ENCODE data around the gene SKIL. TPM values are rescaled to one million over a fixed set of nuclear protein-coding genes. Genes with fewer than 3 reads are reported as not detected.

SKIL gene
- polyA plus RNA-seq, 1 donor = 59.1 TPM

- Histone ChIP-seq H3K27ac (ENCODE audit: low read length) (no peak overlapping the region), H3K4me3 (ENCODE audit: low read length) (no peak overlapping the region), H3K4me1 (ENCODE audit: control insufficient read depth, insufficient read depth, low read length) (peaks cover 4% of the 10 kb centered on the region), H3K9me3 (ENCODE audit: control insufficient read depth, low read depth, low read length) (no peaks in the 10 kb centered on the region), H3K36me3 (ENCODE audit: control insufficient read depth, insufficient read depth, low read length) (no peaks in the 10 kb centered on the region), H3K27me3 (ENCODE audit: control insufficient read depth, insufficient read depth, low read length) (no peaks in the 10 kb centered on the region)
- 86% methylated on average over 4 of the region's 12 CpGs for WGBS (ENCODE audit: insufficient coverage, low lambda C conversion rate)
- no peak for DNase-seq
Observed at GRCh38 chr3:170346481-170347392, 10.8 kb upstream of the SKIL start.

- Histone ChIP-seq H3K4me1 (ENCODE audit: control insufficient read depth, insufficient read depth, low read length) (peaks cover 7% of the 10 kb centered on the region), H3K27me3 (ENCODE audit: control insufficient read depth, insufficient read depth, low read length) (no peaks in the 10 kb centered on the region), H3K9me3 (ENCODE audit: control insufficient read depth, low read depth, low read length) (no peaks in the 10 kb centered on the region), H3K4me3 (ENCODE audit: low read length) (no peak overlapping the region), H3K36me3 (ENCODE audit: control insufficient read depth, insufficient read depth, low read length) (no peaks in the 10 kb centered on the region), H3K27ac (ENCODE audit: low read length) (no peak overlapping the region)
- 75% methylated on average over 2 of the region's 8 CpGs for WGBS (ENCODE audit: insufficient coverage, low lambda C conversion rate)
- no peak for DNase-seq
Observed at GRCh38 chr3:170350515-170351413, 6.8 kb upstream of the SKIL start.

DNA sequence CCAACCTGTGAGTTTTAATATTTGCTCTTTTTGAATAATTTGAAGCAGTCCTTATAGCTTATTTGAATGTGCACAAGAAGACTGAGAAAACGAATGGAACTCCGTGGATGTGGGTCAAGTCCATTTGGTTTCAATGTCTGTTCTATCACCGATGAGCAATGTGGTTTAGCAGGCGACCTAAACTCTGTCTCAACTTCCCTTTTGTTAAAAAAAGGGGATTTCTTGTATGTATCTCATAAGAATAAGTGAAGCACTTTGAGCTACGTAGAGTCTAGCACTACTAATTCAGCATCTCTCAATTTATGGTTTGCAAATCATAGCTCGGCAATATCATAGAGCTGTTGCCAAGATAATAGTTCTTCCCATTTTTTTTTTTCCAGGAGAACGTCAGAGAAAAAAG lies 4.6 kb upstream of the SKIL start:
- DNase-seq = no peak
- WGBS (ENCODE audit: insufficient coverage, low lambda C conversion rate) = 93% methylated on average over 3 of the region's 7 CpGs
- no peaks in the 10 kb centered on the region for H3K36me3 ChIP-seq (ENCODE audit: control insufficient read depth, insufficient read depth, low read length)
- H3K4me3 ChIP-seq (ENCODE audit: low read length) = no peak overlapping the region
- peaks cover 7% of the 10 kb centered on the region for H3K4me1 ChIP-seq (ENCODE audit: control insufficient read depth, insufficient read depth, low read length)
- H3K9me3 ChIP-seq (ENCODE audit: control insufficient read depth, low read depth, low read length) = no peaks in the 10 kb centered on the region
- no peaks in the 10 kb centered on the region for H3K27me3 ChIP-seq (ENCODE audit: control insufficient read depth, insufficient read depth, low read length)
- no peak overlapping the region for H3K27ac ChIP-seq (ENCODE audit: low read length)

- Histone ChIP-seq H3K4me1 (ENCODE audit: control insufficient read depth, insufficient read depth, low read length) (peaks cover 7% of the 10 kb centered on the region), H3K4me3 (ENCODE audit: low read length) (no peak overlapping the region), H3K36me3 (ENCODE audit: control insufficient read depth, insufficient read depth, low read length) (no peaks in the 10 kb centered on the region), H3K27me3 (ENCODE audit: control insufficient read depth, insufficient read depth, low read length) (no peaks in the 10 kb centered on the region), H3K9me3 (ENCODE audit: control insufficient read depth, low read depth, low read length) (no peaks in the 10 kb centered on the region), H3K27ac (ENCODE audit: low read length) (no peak overlapping the region)
- DNase-seq = no peak
Observed at GRCh38 chr3:170353485-170353884, 4.0 kb upstream of the SKIL start.

DNA sequence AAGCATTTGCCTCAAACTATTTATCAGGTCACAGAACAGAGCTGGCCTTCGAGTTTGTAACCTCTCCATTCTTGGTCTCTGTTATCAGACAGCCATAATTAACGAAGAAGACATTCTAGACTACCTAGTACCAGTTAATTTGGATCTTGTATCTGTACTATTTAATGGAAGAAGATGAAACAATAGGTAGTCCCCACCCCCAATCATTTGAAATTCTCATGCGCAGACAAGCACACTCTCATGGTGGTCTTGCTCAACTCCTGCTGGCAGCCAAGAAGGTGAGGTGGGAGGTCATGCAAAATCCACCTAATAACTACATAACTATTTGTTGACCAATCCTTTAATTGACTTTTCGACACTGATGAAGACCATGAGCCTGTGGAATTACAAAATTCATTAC lies 2.8 kb upstream of the SKIL start:
- H3K36me3 ChIP-seq (ENCODE audit: control insufficient read depth, insufficient read depth, low read length) = no peaks in the 10 kb centered on the region
- no peaks in the 10 kb centered on the region for H3K27me3 ChIP-seq (ENCODE audit: control insufficient read depth, insufficient read depth, low read length)
- peaks cover 9% of the 10 kb centered on the region for H3K4me1 ChIP-seq (ENCODE audit: control insufficient read depth, insufficient read depth, low read length)
- no peak overlapping the region for H3K4me3 ChIP-seq (ENCODE audit: low read length)
- DNase-seq = no peak
- H3K27ac ChIP-seq (ENCODE audit: low read length) = no peak overlapping the region
- H3K9me3 ChIP-seq (ENCODE audit: control insufficient read depth, low read depth, low read length) = no peaks in the 10 kb centered on the region
- WGBS (ENCODE audit: insufficient coverage, low lambda C conversion rate) = no CpG with 5 or more reads among the region's 4 CpGs

DNA sequence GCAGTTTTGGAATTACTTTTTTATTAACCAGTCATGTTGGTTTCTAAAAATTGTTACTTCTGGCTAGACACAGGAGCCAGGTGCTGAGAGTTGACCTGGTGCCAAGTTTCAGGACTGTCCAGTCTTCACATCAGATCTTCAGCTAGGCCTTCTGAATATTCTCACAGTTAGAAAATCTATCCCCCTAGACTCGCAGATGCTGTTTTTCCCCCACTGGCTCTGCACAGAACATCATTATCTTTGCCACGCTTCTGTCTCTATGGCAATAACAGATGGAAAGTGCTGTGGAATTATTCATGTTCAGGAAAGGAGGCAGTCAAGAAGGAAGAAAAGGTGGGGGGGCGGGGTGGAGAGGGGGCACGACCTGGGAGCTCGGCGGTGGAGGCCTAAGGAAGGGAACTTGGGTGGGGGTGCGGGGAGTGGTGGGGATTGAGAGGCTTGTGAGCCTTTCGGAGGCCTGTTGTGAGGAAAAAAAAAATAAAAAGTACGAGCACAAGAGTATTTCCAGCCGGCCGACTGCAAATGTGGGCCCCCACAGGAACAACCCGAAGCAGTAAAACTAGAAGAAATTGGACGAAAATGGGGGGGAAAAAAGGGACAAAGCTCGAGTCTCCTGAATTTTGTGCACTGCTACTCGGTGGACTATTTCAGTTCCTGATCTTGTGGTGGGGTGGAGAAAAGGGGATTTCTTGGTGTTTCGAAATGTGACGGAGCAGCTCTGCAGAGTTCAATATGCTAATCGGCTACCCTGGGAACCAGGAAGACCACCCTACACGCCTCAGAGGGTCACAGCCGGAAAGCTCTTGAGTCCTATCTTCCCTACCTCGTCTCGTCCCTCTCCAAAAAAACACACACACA lies 1.5 kb upstream of the SKIL start:
- peaks cover 9% of the 10 kb centered on the region for H3K4me1 ChIP-seq (ENCODE audit: control insufficient read depth, insufficient read depth, low read length)
- WGBS (ENCODE audit: insufficient coverage, low lambda C conversion rate) = 3% methylated on average over 4 of the region's 22 CpGs
- H3K9me3 ChIP-seq (ENCODE audit: control insufficient read depth, low read depth, low read length) = no peaks in the 10 kb centered on the region
- peak; percentile 40 to 70 for DNase-seq
- H3K27ac ChIP-seq (ENCODE audit: low read length) = peak overlapping the region; percentile 99
- peaks cover 7% of the 10 kb centered on the region for H3K36me3 ChIP-seq (ENCODE audit: control insufficient read depth, insufficient read depth, low read length)
- peak overlapping the region; percentile 54 for H3K4me3 ChIP-seq (ENCODE audit: low read length)
- H3K27me3 ChIP-seq (ENCODE audit: control insufficient read depth, insufficient read depth, low read length) = no peaks in the 10 kb centered on the region

GRCh38 chr3:170356596-170357175 lies 829 bp upstream of the SKIL start:
- no peaks in the 10 kb centered on the region for H3K9me3 ChIP-seq (ENCODE audit: control insufficient read depth, low read depth, low read length)
- peak overlapping the region; percentile 54 for H3K4me3 ChIP-seq (ENCODE audit: low read length)
- no peaks in the 10 kb centered on the region for H3K27me3 ChIP-seq (ENCODE audit: control insufficient read depth, insufficient read depth, low read length)
- peak overlapping the region; percentile 99 for H3K27ac ChIP-seq (ENCODE audit: low read length)
- peaks cover 9% of the 10 kb centered on the region for H3K36me3 ChIP-seq (ENCODE audit: control insufficient read depth, insufficient read depth, low read length)
- peak; percentile 89 to 97 for DNase-seq
- no CpG with 5 or more reads among the region's 60 CpGs for WGBS (ENCODE audit: insufficient coverage, low lambda C conversion rate)
- H3K4me1 ChIP-seq (ENCODE audit: control insufficient read depth, insufficient read depth, low read length) = peaks cover 9% of the 10 kb centered on the region

DNA sequence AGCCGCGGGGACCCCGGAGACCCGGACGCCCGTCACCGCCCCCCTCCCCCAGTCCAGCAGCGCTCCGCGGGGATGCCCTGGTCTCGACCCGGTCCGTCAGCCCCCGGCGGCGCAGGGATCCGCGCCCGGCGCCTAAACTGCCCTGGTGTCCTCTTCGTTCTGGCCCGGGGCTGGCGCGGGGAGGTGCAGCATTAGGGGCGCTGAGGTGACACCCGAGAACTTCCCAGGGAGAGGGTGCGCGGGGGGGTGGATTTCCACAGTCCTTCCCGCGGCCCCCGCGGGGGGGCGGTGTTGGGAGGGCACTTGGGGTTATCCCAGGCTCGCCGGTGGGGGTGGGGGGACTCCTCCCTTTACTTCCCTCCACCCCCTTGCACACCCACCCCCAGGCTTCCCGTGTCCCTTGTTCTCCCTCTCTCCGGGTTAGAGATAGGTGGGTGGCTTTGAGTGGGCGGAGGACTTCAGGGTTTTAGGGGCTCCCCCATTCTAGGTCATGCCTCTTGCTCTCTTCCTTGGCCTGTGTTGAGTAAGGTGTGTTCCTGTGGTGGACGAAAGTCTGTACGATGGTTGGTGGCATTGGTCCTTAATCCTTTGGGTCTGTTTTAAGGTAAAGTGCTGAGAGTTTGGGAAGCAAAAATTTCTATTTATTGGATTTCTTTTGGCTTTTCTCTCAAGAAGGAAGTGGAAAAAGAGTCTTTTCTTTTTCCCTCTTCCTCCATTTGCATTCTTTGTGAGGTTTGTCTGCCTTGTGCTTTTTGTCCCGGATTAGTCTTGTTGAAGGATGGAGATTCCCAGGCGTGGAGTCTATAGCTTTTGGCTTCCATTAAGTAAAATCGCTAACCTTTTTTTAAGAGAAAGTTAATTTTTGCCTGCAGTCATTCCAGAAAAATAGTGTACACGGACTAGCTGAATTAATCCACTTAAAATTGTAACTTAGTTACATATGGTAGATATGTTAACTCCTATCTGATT lies 811 bp downstream of the SKIL start:
- Histone ChIP-seq H3K27me3 (ENCODE audit: control insufficient read depth, insufficient read depth, low read length) (no peaks in the 10 kb centered on the region), H3K9me3 (ENCODE audit: control insufficient read depth, low read depth, low read length) (no peaks in the 10 kb centered on the region), H3K36me3 (ENCODE audit: control insufficient read depth, insufficient read depth, low read length) (peaks cover 11% of the 10 kb centered on the region), H3K4me3 (ENCODE audit: low read length) (peak overlapping the region; percentile 80), H3K4me1 (ENCODE audit: control insufficient read depth, insufficient read depth, low read length) (peaks cover 9% of the 10 kb centered on the region), H3K27ac (ENCODE audit: low read length) (peak overlapping the region; percentile 99)
- DNase-seq = peak; percentile 74 to 84
- WGBS (ENCODE audit: insufficient coverage, low lambda C conversion rate) = 19% methylated on average over 3 of the region's 44 CpGs

- peak overlapping the region; percentile 99 for H3K27ac ChIP-seq (ENCODE audit: low read length)
- no peak for DNase-seq
- peaks cover 9% of the 10 kb centered on the region for H3K4me1 ChIP-seq (ENCODE audit: control insufficient read depth, insufficient read depth, low read length)
- no peaks in the 10 kb centered on the region for H3K9me3 ChIP-seq (ENCODE audit: control insufficient read depth, low read depth, low read length)
- peak overlapping the region; percentile 80 for H3K4me3 ChIP-seq (ENCODE audit: low read length)
- peaks cover 11% of the 10 kb centered on the region for H3K36me3 ChIP-seq (ENCODE audit: control insufficient read depth, insufficient read depth, low read length)
- no peaks in the 10 kb centered on the region for H3K27me3 ChIP-seq (ENCODE audit: control insufficient read depth, insufficient read depth, low read length)
- WGBS (ENCODE audit: insufficient coverage, low lambda C conversion rate) = 57% methylated on average over 6 of the region's 20 CpGs
Observed at GRCh38 chr3:170359178-170359704, 1.7 kb downstream of the SKIL start.
